Glutamatergic neuron (in vitro differentiated cells): Measurements from ENCODE around the gene SPAG9. TPM values are rescaled to one million over a fixed set of nuclear protein-coding genes. Genes with fewer than 3 reads are reported as not detected.

Experiments used
- DNase-seq: peaks from one replicate; pipeline ENCODE4 v3.0.0; 2022
- H3K27ac Mint-ChIP-seq: one replicate; pipeline ENCODE4 v1.8.0; 2020; ENCODE audit warnings: mild to moderate bottlenecking, mixed read lengths, inconsistent platforms; ENCODE audit not compliant: unreplicated experiment
- H3K27me3 Mint-ChIP-seq: one replicate; pipeline ENCODE4 v1.8.0; 2020; ENCODE audit warnings: mild to moderate bottlenecking, moderate library complexity, mixed read lengths, inconsistent platforms; ENCODE audit not compliant: unreplicated experiment
- H3K36me3 Mint-ChIP-seq: one replicate; pipeline ENCODE4 v1.8.0; 2020; ENCODE audit warnings: mild to moderate bottlenecking, mixed read lengths, inconsistent platforms; ENCODE audit not compliant: unreplicated experiment
- H3K4me1 Mint-ChIP-seq: one replicate; pipeline ENCODE4 v1.8.0; 2020; ENCODE audit warnings: mild to moderate bottlenecking, low read depth, mixed read lengths, inconsistent platforms; ENCODE audit not compliant: unreplicated experiment
- H3K4me3 Mint-ChIP-seq: one replicate; pipeline ENCODE4 v1.8.0; 2020; ENCODE audit warnings: mild to moderate bottlenecking, mixed read lengths, inconsistent platforms; ENCODE audit not compliant: unreplicated experiment
- H3K9me3 Mint-ChIP-seq: one replicate; pipeline ENCODE4 v1.8.0; 2020; ENCODE audit warnings: mild to moderate bottlenecking, moderate library complexity, mixed read lengths, inconsistent platforms; ENCODE audit not compliant: unreplicated experiment
- total RNA-seq: library from RNA; stranded (reverse); fragmentation: NEBNext Ultra II Directional; extraction: Animal tissue kit (Norgen Biotek cat#: 25700); gene quantifications from one replicate; pipeline ENCODE4 v1.2.1, GENCODE V29; 2021; ENCODE audit not compliant: unreplicated experiment
- TF ChIP-seq, protein P1 (sequence below): fragments of 200-600 bp; sonication (generic); IDR thresholded peaks from one replicate; pipeline ENCODE4 v1.5.0; 2021; ENCODE audit not compliant: partially characterized antibody, unreplicated experiment

SPAG9 gene
- total RNA-seq, 1 donor from 2014 or later: 327 TPM

DNA sequence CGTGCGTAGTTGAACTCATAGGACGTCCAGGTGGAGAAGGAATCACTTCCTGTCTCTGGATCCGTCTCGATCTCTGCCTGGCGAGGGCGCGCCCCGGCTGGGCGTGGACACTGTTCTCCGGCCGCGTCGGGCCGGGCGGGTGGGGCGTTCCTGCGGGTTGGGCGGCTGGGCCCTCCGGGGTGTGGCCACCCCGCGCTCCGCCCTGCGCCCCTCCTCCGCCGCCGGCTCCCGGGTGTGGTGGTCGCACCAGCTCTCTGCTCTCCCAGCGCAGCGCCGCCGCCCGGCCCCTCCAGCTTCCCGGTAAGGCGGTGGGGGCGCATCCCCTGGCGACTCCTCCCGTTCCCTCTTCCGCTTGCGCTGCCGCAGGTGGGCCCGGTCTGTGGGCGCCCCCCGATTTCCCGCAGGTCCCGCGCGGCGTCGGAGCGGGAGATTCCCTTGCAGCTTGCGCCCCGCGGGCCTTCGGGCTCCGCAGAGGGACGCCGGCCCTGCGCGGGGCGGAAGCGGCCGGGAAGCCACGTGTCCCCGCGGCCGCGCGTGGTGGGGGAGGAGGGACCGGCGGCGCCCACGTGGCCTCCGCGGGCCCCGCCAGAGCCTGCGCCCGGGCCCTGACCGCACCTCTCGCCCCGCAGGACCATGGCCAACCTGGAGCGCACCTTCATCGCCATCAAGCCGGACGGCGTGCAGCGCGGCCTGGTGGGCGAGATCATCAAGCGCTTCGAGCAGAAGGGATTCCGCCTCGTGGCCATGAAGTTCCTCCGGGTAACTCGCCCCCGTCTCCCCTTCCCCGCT is 45.7 kb upstream of the SPAG9 start, which contains the start of gene NME2:
TSS of gene NME2 (plus strand) at position 214 of the 789 bp plus-strand sequence. CDS start at position 634, 420 bp downstream.
- no peaks in the 10 kb centered on the region for H3K36me3 Mint-ChIP-seq
- peaks cover 9% of the 10 kb centered on the region for H3K27me3 Mint-ChIP-seq
- peak within 1 kb of the TSS; percentile 99 for H3K27ac Mint-ChIP-seq
- H3K9me3 Mint-ChIP-seq: peaks cover 16% of the 10 kb centered on the region
- peak; percentile 94 for DNase-seq
- TF ChIP-seq, protein P1, sequence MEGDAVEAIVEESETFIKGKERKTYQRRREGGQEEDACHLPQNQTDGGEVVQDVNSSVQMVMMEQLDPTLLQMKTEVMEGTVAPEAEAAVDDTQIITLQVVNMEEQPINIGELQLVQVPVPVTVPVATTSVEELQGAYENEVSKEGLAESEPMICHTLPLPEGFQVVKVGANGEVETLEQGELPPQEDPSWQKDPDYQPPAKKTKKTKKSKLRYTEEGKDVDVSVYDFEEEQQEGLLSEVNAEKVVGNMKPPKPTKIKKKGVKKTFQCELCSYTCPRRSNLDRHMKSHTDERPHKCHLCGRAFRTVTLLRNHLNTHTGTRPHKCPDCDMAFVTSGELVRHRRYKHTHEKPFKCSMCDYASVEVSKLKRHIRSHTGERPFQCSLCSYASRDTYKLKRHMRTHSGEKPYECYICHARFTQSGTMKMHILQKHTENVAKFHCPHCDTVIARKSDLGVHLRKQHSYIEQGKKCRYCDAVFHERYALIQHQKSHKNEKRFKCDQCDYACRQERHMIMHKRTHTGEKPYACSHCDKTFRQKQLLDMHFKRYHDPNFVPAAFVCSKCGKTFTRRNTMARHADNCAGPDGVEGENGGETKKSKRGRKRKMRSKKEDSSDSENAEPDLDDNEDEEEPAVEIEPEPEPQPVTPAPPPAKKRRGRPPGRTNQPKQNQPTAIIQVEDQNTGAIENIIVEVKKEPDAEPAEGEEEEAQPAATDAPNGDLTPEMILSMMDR: no peak
- peak within 1 kb of the TSS; percentile 98 for H3K4me3 Mint-ChIP-seq
- peaks cover 16% of the 10 kb centered on the region for H3K4me1 Mint-ChIP-seq

DNA sequence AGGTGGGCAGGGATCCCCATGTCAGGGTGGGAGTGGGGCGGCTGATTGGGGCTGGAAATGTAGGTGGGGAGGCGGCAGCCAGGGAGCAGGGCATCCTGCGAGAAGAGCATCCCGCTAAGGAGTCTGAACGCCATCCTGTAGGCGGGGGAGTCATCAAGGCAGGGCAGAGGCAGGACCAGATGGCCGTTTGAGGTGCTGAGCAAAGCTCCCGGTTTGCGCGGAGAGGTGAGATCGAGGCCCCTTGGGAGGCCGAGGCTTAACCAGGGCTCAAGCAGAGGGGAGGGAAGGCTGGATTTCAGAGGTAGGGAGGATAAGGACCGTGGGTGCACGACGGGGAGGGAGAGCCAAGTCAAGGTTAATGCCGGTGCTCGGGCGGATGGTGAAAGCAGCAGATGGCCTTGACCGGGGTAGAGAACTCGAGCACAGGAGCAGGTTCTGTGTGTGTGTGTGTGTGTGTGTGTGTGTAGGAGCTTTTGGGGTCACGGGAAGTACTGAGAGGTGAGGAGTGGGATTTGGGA is 45.1 kb upstream of the SPAG9 start:
- Mint-ChIP-seq H3K4me3 (peak overlapping the region; percentile 98), H3K27me3 (peaks cover 9% of the 10 kb centered on the region), H3K9me3 (peaks cover 16% of the 10 kb centered on the region), H3K4me1 (peaks cover 16% of the 10 kb centered on the region), H3K27ac (peak overlapping the region; percentile 99), H3K36me3 (no peaks in the 10 kb centered on the region)
- TF ChIP-seq, protein P1: no peak
- DNase-seq: peak; percentile 45

DNA sequence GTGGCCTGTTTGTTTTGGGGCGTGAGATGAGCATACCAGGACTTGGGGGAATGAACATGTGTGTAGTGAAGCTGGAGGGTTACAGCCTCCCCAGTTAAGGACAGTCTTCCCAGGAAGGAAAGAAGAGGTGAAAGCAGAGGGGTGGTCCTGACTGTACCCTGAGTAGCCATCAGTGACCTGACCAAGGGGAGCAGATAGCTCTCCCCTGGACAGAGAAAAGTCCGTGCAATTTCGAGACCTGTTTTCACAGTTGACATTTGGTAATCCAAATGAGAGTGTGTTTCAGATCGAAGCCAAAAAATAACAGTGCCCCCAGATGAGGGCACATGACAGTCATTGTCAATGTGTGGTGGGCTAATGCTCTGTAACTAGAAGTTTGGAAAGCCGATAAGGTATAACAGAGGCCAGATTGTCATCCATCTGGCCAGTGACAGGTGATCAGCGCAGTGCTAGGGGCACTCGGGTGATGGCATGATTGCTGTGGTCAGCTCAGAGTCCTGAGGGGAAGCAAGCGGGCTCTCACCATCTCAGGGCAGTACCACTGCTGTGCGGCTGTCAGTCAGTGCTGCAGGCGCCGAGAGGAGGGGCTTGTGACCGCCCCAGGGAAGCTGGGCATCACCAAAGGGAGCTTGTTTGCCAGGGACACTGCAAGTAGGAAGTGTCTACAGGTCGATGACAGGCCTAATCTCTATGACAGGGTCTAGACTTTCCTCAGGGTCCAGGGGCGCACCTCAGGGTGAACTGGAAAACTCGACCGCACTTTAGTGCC is 44.4 kb upstream of the SPAG9 start:
- Mint-ChIP-seq H3K9me3 (peaks cover 16% of the 10 kb centered on the region), H3K36me3 (no peaks in the 10 kb centered on the region), H3K4me1 (peaks cover 16% of the 10 kb centered on the region), H3K27me3 (peaks cover 10% of the 10 kb centered on the region), H3K27ac (peak overlapping the region; percentile 99), H3K4me3 (peak overlapping the region; percentile 98)
- TF ChIP-seq, protein P1: no peak
- peak; percentile 60 for DNase-seq

DNA sequence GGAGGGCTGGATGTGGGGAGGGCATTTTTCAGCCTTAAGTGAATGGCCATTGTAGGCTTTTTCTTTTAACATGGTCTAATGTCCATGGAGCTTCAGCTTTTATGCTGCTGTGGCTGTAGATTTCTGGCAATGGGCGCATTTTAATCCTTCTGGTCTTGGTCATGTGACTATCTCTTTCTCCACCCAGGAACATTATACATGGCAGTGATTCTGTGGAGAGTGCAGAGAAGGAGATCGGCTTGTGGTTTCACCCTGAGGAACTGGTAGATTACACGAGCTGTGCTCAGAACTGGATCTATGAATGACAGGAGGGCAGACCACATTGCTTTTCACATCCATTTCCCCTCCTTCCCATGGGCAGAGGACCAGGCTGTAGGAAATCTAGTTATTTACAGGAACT is 40.9 kb upstream of the SPAG9 start:
- Mint-ChIP-seq H3K9me3 (peaks cover 13% of the 10 kb centered on the region), H3K27ac (no peak overlapping the region), H3K4me3 (no peak overlapping the region), H3K4me1 (peaks cover 14% of the 10 kb centered on the region), H3K27me3 (peaks cover 12% of the 10 kb centered on the region), H3K36me3 (no peaks in the 10 kb centered on the region)
- TF ChIP-seq, protein P1: no peak
- no peak for DNase-seq

DNA sequence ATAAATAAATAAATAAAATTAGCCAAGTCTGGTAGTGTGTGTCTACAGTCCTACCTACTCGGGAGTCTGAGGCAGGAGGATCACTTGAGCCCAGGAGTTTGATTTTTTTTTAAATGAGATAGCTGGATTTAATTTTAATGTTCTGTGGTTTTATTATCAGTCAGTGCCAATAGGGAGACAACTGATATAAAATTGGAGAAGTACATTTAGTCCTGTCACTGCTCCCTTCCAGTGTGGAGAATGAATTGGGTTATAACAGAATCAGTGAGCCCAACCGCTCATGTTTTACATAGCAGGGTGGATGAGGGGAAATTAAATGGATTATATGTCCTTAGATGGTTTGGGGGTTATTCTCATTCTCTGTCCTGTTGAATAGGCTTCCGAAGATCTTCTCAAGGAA is 38.9 kb upstream of the SPAG9 start:
- H3K4me3 Mint-ChIP-seq: no peak overlapping the region
- no peaks in the 10 kb centered on the region for H3K4me1 Mint-ChIP-seq
- DNase-seq: no peak
- no peaks in the 10 kb centered on the region for H3K9me3 Mint-ChIP-seq
- peaks cover 3% of the 10 kb centered on the region for H3K27me3 Mint-ChIP-seq
- no peak overlapping the region for H3K27ac Mint-ChIP-seq
- no peaks in the 10 kb centered on the region for H3K36me3 Mint-ChIP-seq
- TF ChIP-seq, protein P1: no peak
